Keratinocyte (primary cell): ENCODE measurements around the gene STK4. TPM values are rescaled to one million over a fixed set of nuclear protein-coding genes. Genes with fewer than 3 reads are reported as not detected.

Experiments used
- DNase-seq: peaks from one replicate; pipeline ENCODE4 v3.0.0-alpha.2; 2011; ENCODE audit warnings: low read depth, missing footprints, low spot score
- FAIRE-seq: peaks from 2 replicates; lab custom pipeline; 2011; peaks lifted over from hg19 to GRCh38; lab: Jason Lieb, UNC
- H2AFZ ChIP-seq: 2 replicates; pipeline ENCODE4 v1.6.0; 2012; ENCODE audit warnings: low read length, control low read depth, inconsistent platforms; ENCODE audit not compliant: control insufficient read depth
- H3K27ac ChIP-seq: 2 replicates; pipeline ENCODE4 v1.5.1; 2011; ENCODE audit warnings: low read length; ENCODE audit not compliant: control insufficient read depth, insufficient read depth
- H3K27me3 ChIP-seq: 3 replicates; pipeline ENCODE4 v1.6.0; 2011; ENCODE audit warnings: low read length; ENCODE audit not compliant: control insufficient read depth, insufficient read depth; ENCODE audit errors: extremely low read depth
- H3K36me3 ChIP-seq, 2 experiments: 2 replicates in 1 of 2; 3 replicates in 1 of 2; pipeline ENCODE4 v1.5.1; 2011; ENCODE audit warnings: low read length in 2 of 2, mild to moderate bottlenecking in 1 of 2; ENCODE audit not compliant: control insufficient read depth in 2 of 2, insufficient read depth in 2 of 2; ENCODE audit errors: extremely low read depth in 1 of 2
- H3K4me1 ChIP-seq: 3 replicates; pipeline ENCODE4 v1.5.1; 2011; ENCODE audit warnings: low read length; ENCODE audit not compliant: control insufficient read depth, insufficient read depth; ENCODE audit errors: extremely low read depth
- H3K4me2 ChIP-seq: 3 replicates; pipeline ENCODE4 v1.6.0; 2011; ENCODE audit warnings: low read depth, low read length; ENCODE audit not compliant: control insufficient read depth, insufficient read depth; ENCODE audit errors: extremely low read depth
- H3K4me3 ChIP-seq, 3 experiments: fragments of 200-600 bp in 1 of 3; sonication (generic) in 1 of 3; 2 replicates in 2 of 3; 3 replicates in 1 of 3; pipeline ENCODE4 v1.5.1; 2011 to 2016; ENCODE audit warnings: low read length in 3 of 3, mild to moderate bottlenecking in 3 of 3, control low read depth in 2 of 3, inconsistent platforms in 1 of 3, low read depth in 1 of 3, mixed read lengths in 1 of 3, mixed run types in 1 of 3, moderate library complexity in 1 of 3; ENCODE audit not compliant: control insufficient read depth in 2 of 3, insufficient read depth in 2 of 3; ENCODE audit errors: extremely low read depth in 1 of 3
- H3K79me2 ChIP-seq: 2 replicates; pipeline ENCODE4 v1.6.0; 2012; ENCODE audit warnings: low read length; ENCODE audit not compliant: control insufficient read depth, insufficient read depth
- H3K9ac ChIP-seq: 3 replicates; pipeline ENCODE4 v1.6.0; 2011; ENCODE audit warnings: low read length; ENCODE audit not compliant: control insufficient read depth, insufficient read depth; ENCODE audit errors: extremely low read depth
- H3K9me1 ChIP-seq: 3 replicates; pipeline ENCODE4 v1.6.0; 2011; ENCODE audit warnings: low read length; ENCODE audit not compliant: control insufficient read depth, insufficient read depth; ENCODE audit errors: extremely low read depth
- H3K9me3 ChIP-seq: 2 replicates; pipeline ENCODE4 v1.5.1; 2012; ENCODE audit warnings: low read depth, low read length; ENCODE audit not compliant: control insufficient read depth
- H4K20me1 ChIP-seq: 3 replicates; pipeline ENCODE4 v1.6.0; 2011; ENCODE audit warnings: low read length; ENCODE audit not compliant: control insufficient read depth, insufficient read depth; ENCODE audit errors: extremely low read depth
- CTCF ChIP-seq, 3 experiments: IDR thresholded peaks in 1 of 3; conservative IDR thresholded peaks in 1 of 3; optimal IDR thresholded peaks in 1 of 3; 2 replicates in 2 of 3; 3 replicates in 1 of 3; pipeline versions ENCODE3 to v1.5.1; 2011; ENCODE audit warnings: low read length in 3 of 3, mild to moderate bottlenecking in 3 of 3, moderate library complexity in 2 of 3, control low read depth in 1 of 3, inconsistent platforms in 1 of 3; ENCODE audit not compliant: insufficient read depth in 2 of 3; ENCODE audit errors: extremely low read depth in 1 of 3
- EZH2 ChIP-seq: IDR thresholded peaks from one replicate; pipeline ENCODE4 v1.6.1; 2012; ENCODE audit warnings: inconsistent platforms, mild to moderate bottlenecking, low read length, moderate library complexity
- dilution Hi-C: fragments of 300-500 bp; cut with MboI; formaldehyde crosslinking; loops from one replicate; pipeline ENCODE4 v1.7.0; 2020; ENCODE audit warnings: low sequenced_read_pairs; ENCODE audit not compliant: extremely low pct_ligation_motif_present
- polyA plus RNA-seq, 5 experiments: library from polyadenylated mRNA; depleted of rRNA in 3 of 5; stranded (reverse) in 3 of 5; stranded (forward) in 1 of 5; unstranded in 1 of 5; fragments of >200 nt; gene quantifications; 1 replicate in 1 of 5; 2 replicates in 3 of 5; 3 replicates in 1 of 5; pipeline versions ENCODE4 v1.2.1 to v1.2.3, GENCODE V29; 2011 to 2012; ENCODE audit warnings: missing spikeins in 2 of 5, low read depth in 1 of 5, low replicate concordance in 1 of 5

STK4 gene
- polyA plus RNA-seq, 1 donor (not counting 4 experiments of a cell fraction or from before 2014, with no cell fraction given) = 30.5 TPM

GRCh38 chr20:44924541-44924940 is 41.8 kb upstream of the STK4 start:
- Histone ChIP-seq H3K4me3 (no peak overlapping the region), H4K20me1 (no peaks in the 10 kb centered on the region), H3K9ac (no peak overlapping the region), H3K4me2 (no peak overlapping the region), H3K4me1 (peaks cover 11% of the 10 kb centered on the region), H3K27ac (peak overlapping the region; percentile 3), H3K79me2 (no peaks in the 10 kb centered on the region), H3K36me3 (peaks cover 10 to 12% of the 10 kb centered on the region in 2 experiments), H2AFZ (no peak overlapping the region), H3K27me3 (no peaks in the 10 kb centered on the region), H3K9me1 (peaks cover 3% of the 10 kb centered on the region), H3K9me3 (no peaks in the 10 kb centered on the region)
- no peak for DNase-seq
- FAIRE-seq = peak; percentile 13
- dilution Hi-C loops = no loop called here
- TF ChIP-seq EZH2 (no peak), CTCF (optimal IDR thresholded peaks at IDR 0.05 in 1 of 3, IDR thresholded peaks at IDR 0.05 in 1 of 3, conservative IDR thresholded peaks at IDR 0.05 in 1 of 3; ENCODE audit: extremely low read depth in 1 of 3, insufficient read depth in 2 of 3, low read length in 3 of 3) (no peak)

GRCh38 chr20:44928595-44928994 is 37.7 kb upstream of the STK4 start:
- H3K79me2 ChIP-seq = no peaks in the 10 kb centered on the region
- H2AFZ ChIP-seq = no peak overlapping the region
- H3K27me3 ChIP-seq = no peaks in the 10 kb centered on the region
- FAIRE-seq = no peak
- dilution Hi-C loops = no loop called here
- TF ChIP-seq CTCF (optimal IDR thresholded peaks at IDR 0.05 in 1 of 3, IDR thresholded peaks at IDR 0.05 in 1 of 3, conservative IDR thresholded peaks at IDR 0.05 in 1 of 3; ENCODE audit: extremely low read depth in 1 of 3, insufficient read depth in 2 of 3, low read length in 3 of 3) (no peak), EZH2 (no peak)
- no peaks in the 10 kb centered on the region for H3K9me3 ChIP-seq
- no peak overlapping the region for H3K9ac ChIP-seq
- no peak overlapping the region for H3K27ac ChIP-seq
- H4K20me1 ChIP-seq = no peaks in the 10 kb centered on the region
- H3K4me3 ChIP-seq = no peak overlapping the region
- DNase-seq = no peak
- H3K36me3 ChIP-seq = peaks cover 17 to 21% of the 10 kb centered on the region in 2 experiments
- H3K4me1 ChIP-seq = peaks cover 11% of the 10 kb centered on the region
- H3K9me1 ChIP-seq = peaks cover 3% of the 10 kb centered on the region
- H3K4me2 ChIP-seq = no peak overlapping the region
